HUDEP-2 (cell line): ENCODE results near the gene CAMTA1.
"Not testable (repeated sequence)": the region's sequence is repeated elsewhere in the genome, so short reads cannot be mapped to it uniquely, and the experiment has no call there.

Experiments
- DNase-seq, 76 experiments: peaks; one replicate each; lab custom pipeline; 2025; ENCODE audit not compliant: unreplicated experiment in 76 of 76; lab: John Stamatoyannopoulos, UW

Gene CAMTA1

DNA sequence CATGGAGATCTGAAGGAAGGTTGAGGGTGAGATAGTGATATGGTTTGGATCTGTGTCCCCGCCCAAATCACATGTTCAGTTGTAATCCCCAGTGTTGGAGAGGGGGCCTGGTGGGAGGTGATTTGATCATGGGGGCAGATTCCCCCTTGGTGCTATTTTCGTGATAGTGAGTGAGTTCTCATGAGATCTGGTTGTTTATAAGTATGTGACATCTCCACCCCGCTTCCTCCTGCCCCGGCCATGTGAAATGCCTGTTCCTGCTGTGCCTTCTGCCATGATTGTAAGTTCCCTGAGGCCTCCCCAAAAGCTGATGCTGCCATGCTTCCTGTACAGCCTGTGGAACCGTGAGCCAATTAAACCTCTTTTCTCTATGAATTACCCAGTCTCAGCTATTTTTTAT is 533.9 kb downstream of the CAMTA1 start:
- no peak for DNase-seq

GRCh38 chr1:7320661-7321060 is 535.4 kb downstream of the CAMTA1 start:
- no peak for DNase-seq

- no peak for DNase-seq
Measured at GRCh38 chr1:7322283-7322785, 537.1 kb downstream of the CAMTA1 start.

GRCh38 chr1:7322912-7323311 is 537.7 kb downstream of the CAMTA1 start:
- no peak for DNase-seq

- no peak for DNase-seq
Measured at GRCh38 chr1:7325254-7325653, 540.0 kb downstream of the CAMTA1 start.

- no peak for DNase-seq
Measured at GRCh38 chr1:7326366-7326765, 541.1 kb downstream of the CAMTA1 start.

DNA sequence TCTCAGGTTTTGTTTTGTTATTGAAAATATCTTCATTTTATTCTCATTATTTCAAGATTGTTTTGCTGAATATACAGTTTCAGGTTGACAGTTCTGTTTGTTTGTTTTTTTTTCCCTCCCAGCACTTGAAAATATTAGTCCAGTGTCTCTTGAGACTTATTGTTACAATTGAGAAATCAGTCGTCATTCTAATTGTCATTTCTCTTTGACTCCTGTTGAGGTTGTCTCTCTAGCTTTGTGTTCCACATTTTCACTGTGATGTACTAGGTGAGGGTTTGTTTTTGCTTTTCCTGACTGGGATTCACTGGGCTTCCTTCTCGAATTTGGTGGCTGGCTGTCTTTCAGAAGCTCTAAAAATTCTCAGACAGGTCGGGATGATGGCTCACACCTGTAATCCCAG is 542.6 kb downstream of the CAMTA1 start:
- DNase-seq, result no peak

DNA sequence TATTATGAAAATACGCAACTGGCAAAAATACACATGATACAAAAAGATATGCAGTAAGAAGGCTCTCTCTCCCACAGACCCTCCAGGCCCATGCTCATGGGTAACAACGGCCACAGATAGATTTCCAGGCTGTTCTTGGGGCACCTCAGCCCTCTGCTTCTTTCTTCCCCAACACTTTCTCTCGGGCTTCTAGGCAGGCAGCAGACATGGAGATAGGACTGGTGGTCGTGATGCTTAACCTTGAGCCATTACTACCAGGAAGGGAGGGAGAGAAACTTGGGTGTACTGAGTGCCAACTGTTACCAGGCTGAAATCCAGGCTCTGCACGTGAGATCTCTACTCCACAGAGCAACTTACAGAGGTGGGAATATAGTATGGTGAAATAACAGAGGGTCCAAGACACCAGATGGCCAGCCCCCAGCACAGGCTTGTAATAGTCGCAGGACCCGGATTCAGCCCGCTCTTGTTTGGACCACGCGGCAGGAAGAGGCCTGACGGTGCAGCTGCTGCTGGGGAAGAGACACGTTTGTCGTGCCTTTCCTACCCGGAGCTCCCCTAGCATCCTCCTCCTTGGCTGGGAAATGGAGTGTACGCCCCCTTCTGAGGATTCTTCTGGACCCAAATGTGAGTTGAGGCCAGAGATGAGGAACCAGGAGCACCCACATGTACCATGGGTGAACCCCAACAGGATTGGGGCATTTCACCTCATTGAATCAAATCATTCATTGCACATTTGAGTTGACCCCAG is 544.8 kb downstream of the CAMTA1 start:
- DNase-seq, result no peak

DNA sequence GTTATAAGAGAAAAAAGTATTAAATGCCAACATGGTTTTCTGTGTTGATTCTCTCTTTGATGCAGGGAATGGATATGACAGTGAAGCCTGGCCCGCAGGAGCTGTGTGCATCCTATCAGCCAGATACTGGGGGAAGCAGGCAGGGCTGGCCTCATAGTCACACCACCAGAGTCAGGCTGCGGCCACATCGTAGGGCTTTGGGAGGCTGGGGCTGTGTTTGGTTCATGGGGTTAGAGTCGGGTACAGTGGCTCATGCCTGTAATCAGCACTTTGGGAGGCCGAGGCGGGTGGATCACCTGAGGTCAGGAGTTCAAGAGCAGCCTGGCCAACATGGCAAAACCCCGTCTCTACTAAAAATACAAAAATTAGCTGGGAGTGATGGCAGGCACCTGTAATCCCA is 545.5 kb downstream of the CAMTA1 start:
- not testable (repeated sequence) for DNase-seq

DNA sequence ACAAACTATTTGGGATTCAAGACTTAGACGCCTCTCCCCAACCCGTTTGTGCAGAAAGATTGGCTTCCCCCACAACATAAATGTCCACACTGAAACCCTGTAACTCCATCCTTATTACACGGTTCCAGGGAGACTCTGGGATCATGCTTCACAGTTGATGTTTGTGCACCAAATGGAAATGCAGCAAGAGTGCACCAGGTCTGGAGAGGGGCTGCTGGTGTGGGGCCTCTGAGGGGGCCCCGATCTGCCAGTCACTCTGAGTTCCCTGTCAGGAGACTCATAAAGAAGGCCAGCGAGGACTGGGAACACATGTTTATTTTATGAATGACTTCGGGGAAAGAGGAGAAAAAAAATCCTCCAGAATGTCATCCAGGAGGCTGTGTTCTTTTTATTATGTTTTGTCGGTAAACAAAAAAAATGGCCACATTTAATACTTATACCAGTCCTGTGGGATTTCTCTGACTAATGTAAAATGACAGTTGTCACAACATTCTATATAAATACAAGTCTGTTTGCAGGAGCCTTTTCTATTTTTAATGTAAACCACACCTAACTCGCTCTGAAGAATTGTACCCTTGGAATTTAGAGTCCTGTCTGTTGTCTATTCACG is 546.8 kb downstream of the CAMTA1 start:
- DNase-seq, result no peak

DNA sequence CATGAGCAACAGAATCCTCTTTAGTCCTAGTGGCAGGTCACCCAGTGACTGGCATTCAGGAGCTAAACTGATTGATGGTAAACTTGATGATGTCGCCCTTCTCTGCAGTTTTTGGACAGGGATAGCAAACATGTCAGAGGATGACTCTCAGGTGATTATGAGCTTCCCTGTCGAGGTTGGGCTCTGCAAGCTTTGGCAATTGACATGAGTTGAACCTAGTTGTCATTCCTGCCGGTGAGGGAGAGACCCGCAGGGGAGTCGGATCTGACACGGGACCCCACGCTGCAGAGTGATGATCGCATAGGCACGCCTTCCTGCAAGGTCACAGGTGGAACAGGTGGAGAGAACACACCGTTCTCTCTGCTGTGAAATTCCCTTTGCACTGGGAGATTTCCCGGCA is 547.8 kb downstream of the CAMTA1 start:
- no peak for DNase-seq

DNA sequence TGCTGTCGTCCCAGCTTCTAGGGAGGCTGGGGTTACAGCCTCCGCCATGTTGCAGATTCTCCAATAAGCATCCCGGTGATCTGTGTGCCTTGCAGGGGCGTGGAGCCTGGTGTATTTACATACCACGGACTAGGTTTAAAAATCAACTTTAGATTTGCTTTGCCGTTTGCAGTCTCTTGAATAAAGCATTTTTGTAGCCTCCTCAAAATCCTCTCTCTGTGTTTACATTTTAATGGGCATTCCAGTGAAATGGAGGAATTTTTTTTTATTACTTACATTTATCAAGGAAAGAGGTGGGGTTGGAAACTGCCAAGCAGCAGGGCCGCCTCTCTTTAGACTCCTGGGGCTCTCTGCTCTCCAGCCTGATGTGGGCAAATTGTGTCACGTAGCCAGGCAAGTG is 548.4 kb downstream of the CAMTA1 start:
- DNase-seq, result no peak

- no peak for DNase-seq
Measured at GRCh38 chr1:7334475-7335035, 549.3 kb downstream of the CAMTA1 start.

- DNase-seq, result no peak
Measured at GRCh38 chr1:7335224-7335879, 550.1 kb downstream of the CAMTA1 start.

DNA sequence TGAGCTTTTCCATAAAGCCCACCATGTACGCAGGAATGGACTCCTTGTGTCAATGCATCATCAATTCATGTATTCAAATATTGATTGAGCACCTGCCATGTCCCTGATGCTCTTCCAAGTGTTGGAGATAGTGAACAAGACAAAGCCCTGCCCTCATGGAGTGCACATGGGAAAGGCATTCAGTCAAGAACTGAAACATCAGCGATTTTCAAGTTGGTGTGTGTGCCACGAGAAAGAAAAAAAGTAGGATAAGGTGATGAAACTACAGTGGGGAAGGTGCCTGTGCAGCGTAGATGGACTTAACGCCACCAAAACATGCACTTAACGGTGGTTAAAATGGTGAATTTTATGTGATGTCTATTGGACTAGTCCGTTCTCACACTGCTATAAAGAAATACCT is 553.2 kb downstream of the CAMTA1 start:
- DNase-seq, result no peak

- DNase-seq, result no peak
Measured at GRCh38 chr1:7339014-7339413, 553.8 kb downstream of the CAMTA1 start.

DNA sequence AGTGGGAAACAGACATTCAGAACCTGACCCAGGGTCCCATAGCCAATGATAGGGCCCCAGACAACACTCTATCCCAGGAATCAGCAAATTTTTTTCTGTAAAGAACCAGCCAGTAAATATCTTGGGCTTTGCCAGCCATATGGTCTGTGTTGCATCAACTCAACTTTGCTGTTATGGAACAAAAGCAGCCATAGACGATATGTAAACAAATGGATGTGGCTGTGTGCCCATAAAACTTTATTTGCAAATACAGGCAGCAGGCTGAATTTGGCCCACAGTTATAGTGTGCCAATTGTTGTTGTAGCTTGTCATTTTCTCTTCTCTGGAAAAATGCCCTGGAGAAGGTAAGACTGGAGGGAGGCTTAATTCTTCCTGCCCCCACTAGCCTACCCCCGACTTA is 554.7 kb downstream of the CAMTA1 start:
- DNase-seq, result no peak

DNA sequence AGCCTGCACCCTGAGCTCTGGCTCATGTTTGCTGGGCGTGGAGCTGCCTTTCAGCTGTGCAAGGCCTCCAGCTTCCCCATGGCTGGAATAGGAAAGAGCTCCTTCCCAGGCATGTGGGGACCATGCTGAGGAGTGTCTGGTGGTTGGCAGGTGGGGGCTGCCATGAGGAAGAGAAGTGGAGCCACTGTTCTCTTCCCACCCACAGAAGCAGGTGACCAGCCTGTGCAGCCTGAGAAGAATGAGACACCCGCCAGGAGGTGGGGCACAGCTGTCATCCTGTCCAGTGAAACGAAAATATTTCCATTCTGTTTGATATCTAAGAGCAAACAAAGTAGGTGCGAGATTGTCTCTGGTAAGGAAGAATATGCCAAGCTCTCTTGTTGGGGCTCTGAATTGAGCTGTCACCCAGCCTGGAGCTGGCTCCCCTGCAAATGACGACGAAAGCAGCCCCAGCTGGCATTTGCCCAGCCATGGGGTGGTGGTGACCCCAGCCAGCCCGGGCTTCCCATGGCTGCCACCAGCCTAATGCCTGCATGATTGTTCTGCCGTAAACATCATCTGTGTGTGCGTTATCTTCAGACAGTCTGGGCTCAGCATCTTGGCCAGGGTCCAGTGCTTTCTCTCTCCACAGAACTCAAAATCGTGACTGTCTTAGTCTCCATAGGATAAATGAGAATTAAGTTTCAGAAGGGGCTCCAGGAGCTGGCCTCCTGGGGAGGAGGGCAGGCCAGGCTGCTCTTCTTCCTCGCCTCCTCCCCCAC is 556.1 kb downstream of the CAMTA1 start:
- DNase-seq, result no peak

DNA sequence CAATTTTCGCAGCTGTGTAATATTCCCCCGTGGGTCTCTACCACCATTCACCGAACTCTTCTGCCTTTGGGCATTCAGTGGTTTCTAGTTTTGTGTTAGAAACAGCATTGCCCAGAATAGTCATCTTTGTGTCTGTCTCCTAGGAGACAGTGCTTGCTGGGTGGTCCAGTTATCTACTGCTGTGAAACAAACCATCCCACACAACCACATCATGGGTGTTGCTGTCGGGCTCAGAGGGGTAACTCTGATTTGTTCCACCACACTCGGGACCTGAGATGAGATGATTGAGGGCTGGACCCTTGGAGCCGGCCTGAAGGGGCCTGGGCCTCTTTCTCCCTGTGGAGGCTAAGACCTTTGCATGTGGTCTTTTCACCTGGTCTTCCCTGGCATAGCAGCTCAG is 558.6 kb downstream of the CAMTA1 start:
- DNase-seq, result no peak

DNA sequence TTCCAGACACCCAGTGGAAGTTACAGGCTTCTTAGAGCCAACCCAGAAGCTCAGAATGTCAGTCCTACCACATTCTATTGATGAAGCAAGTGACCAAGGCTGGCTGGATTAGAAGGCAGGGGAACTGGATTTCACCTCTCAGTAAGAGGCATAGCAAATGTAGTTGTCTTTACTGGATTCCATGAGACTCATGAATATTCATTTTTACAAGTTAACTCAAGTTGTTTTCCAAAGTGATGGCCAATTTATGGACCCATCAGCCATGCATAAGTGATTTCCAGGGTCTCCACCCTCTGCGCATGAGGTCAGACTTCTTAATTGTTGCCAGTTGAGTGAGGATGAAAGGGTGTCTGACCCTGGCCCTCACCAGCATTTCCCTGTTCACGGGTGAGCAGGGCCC is 559.0 kb downstream of the CAMTA1 start:
- DNase-seq, result no peak

DNA sequence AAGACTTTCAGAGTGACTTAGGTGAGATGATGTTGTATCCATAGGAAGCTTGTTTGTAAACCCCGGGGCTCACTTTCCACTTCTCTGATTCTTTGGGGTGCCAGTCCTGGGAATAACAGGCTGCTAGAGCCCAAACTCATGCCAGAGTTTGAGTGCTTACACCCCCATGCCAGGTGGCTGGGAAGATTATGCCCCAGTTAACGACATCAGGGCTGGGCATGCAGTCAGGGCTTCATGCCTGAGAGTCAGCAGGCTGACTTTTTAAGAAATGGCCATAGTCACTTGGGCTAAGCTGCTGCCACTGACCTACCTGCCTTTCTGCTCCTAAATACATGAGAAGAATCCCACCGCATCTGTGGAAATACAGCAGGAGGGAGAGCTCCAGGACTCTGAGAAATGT is 560.3 kb downstream of the CAMTA1 start:
- DNase-seq, result no peak
